Tibial nerve (tissue), 4 donors: ENCODE measurements around the gene NAGLU. TPM values are rescaled to one million over a fixed set of nuclear protein-coding genes. Genes with fewer than 3 reads are reported as not detected.
"Not testable (repeated sequence)": the region's sequence is repeated elsewhere in the genome, so short reads cannot be mapped to it uniquely, and the experiment has no call there.

Experiments used
- DNase-seq, 2 donors: peaks; one replicate each; pipeline ENCODE4 v3.0.0-alpha.2; 2019; ENCODE audit warnings: low spot score in 2 of 2
- H3K27ac ChIP-seq, 4 donors: fragments of 200-600 bp; sonication (generic) in 3 of 4; one replicate each; pipeline ENCODE4 v1.5.1; 2017 to 2019; ENCODE audit warnings: mild to moderate bottlenecking in 1 of 4
- H3K27me3 ChIP-seq, 2 donors: fragments of 200-600 bp; sonication (generic) in 1 of 2; one replicate each; pipeline versions ENCODE4 v1.5.1 to v1.6.0; 2017 to 2019
- H3K36me3 ChIP-seq, 3 donors: fragments of 200-600 bp; sonication (generic); one replicate each; pipeline ENCODE4 v1.5.1; 2018 to 2019
- H3K4me1 ChIP-seq, 4 donors: fragments of 200-600 bp; sonication (generic) in 3 of 4; one replicate each; pipeline ENCODE4 v1.5.1; 2017 to 2019
- H3K4me3 ChIP-seq, 4 donors: fragments of 200-600 bp; sonication (generic) in 3 of 4; one replicate each; pipeline ENCODE4 v1.5.1; 2017 to 2019; ENCODE audit warnings: mild to moderate bottlenecking in 1 of 4, moderate library complexity in 1 of 4
- H3K9me3 ChIP-seq, 4 donors: fragments of 200-600 bp; sonication (generic) in 3 of 4; one replicate each; pipeline ENCODE4 v1.5.1; 2017 to 2019
- CTCF ChIP-seq, 5 experiments: fragments of 200-600 bp in 3 of 5; fragments of 450-650 bp in 2 of 5; sonication (generic) in 3 of 5; IDR thresholded peaks; one replicate each; pipeline ENCODE4 v1.5.1; 2016 to 2019; ENCODE audit warnings: antibody characterized with exemption in 5 of 5, mild to moderate bottlenecking in 3 of 5, moderate library complexity in 2 of 5
- EP300 ChIP-seq, 2 donors: sonication (generic); formaldehyde crosslinking; IDR thresholded peaks; one replicate each; pipeline ENCODE4 v1.6.1; 2017; ENCODE audit warnings: antibody characterized with exemption in 2 of 2, mild to moderate bottlenecking in 1 of 2
- POLR2A ChIP-seq, 2 donors: fragments of 450-650 bp; IDR thresholded peaks; one replicate each; pipeline ENCODE4 v1.6.1; 2017; ENCODE audit warnings: antibody characterized with exemption in 2 of 2, mild to moderate bottlenecking in 2 of 2, moderate library complexity in 2 of 2
- WGBS, 2 donors: methylation state at CpG; one replicate each; pipeline ENCODE4 v1.1.5; 2018; 5-methylcytosine and 5-hydroxymethylcytosine counted together
- total RNA-seq, 4 donors: library from RNA; depleted of rRNA; stranded (reverse); fragments of >200 nt; gene quantifications; one replicate each; pipeline ENCODE4 v1.1.0, GENCODE V29; 2016

NAGLU gene
- total RNA-seq, 4 donors from 2014 or later, result 52.3 to 115 (median 67.3) TPM

DNA sequence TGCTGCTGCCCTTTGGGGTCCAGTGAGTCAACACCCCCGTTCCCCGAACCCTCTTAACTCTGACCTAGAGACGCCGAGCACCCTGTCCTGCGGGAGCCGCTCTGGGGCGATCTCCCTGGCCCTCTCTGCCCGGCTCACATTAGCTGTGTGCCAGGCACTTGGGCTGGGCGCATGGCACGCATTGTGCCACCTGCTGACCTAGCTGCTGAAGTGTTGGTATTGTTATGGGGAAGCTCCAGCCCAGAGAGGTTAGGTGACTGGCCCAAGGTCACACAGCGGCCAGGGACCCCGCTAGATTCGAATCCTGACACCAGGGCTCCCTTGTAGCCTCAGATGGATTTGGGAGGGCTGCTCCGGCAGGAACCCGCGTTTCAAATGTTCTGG lies 17.8 kb downstream of the NAGLU start:
- DNase-seq, result no peak
- H3K27me3 ChIP-seq, result no peaks in the 10 kb centered on the region
- TF ChIP-seq POLR2A (IDR thresholded peaks at IDR 0.05) (no peak), EP300 (IDR thresholded peaks at IDR 0.05) (no peak), CTCF (IDR thresholded peaks at IDR 0.05) (no peak)
- no peaks in the 10 kb centered on the region for H3K9me3 ChIP-seq
- peak overlapping the region; percentile 67 to 88 (median 76) for H3K4me3 ChIP-seq
- peaks cover 0 to 34% (median 12%) of the 10 kb centered on the region in 4 donors for H3K4me1 ChIP-seq
- peaks cover 0 to 14% (median 0%) of the 10 kb centered on the region in 3 donors for H3K36me3 ChIP-seq
- 56 to 70% methylated on average over 8 to 12 of the region's 16 CpGs for WGBS, 2 donors
- H3K27ac ChIP-seq, result peak overlapping the region; percentile 75 to 92 (median 82)

- WGBS, 2 donors, result 0 to 1% methylated on average over 38 to 67 of the region's 82 CpGs
- Histone ChIP-seq H3K36me3 (peaks cover 0 to 14% (median 0%) of the 10 kb centered on the region in 3 donors), H3K27ac (peak overlapping the region; percentile 75 to 92 (median 82)), H3K27me3 (no peaks in the 10 kb centered on the region), H3K9me3 (no peaks in the 10 kb centered on the region), H3K4me1 (peaks cover 0 to 33% (median 11%) of the 10 kb centered on the region in 4 donors), H3K4me3 (peak overlapping the region; percentile 67 to 88 (median 76))
- peak; percentile 74 to 77 for DNase-seq
- TF ChIP-seq POLR2A (IDR thresholded peaks at IDR 0.05), result peak in 1 of 2 donors; percentile 70
- TF ChIP-seq CTCF (IDR thresholded peaks at IDR 0.05), result no peak
- peak; percentile 57 to 92 for TF ChIP-seq EP300 (IDR thresholded peaks at IDR 0.05)
Observed at GRCh38 chr17:42554250-42555121, 18.4 kb downstream of the NAGLU start.

DNA sequence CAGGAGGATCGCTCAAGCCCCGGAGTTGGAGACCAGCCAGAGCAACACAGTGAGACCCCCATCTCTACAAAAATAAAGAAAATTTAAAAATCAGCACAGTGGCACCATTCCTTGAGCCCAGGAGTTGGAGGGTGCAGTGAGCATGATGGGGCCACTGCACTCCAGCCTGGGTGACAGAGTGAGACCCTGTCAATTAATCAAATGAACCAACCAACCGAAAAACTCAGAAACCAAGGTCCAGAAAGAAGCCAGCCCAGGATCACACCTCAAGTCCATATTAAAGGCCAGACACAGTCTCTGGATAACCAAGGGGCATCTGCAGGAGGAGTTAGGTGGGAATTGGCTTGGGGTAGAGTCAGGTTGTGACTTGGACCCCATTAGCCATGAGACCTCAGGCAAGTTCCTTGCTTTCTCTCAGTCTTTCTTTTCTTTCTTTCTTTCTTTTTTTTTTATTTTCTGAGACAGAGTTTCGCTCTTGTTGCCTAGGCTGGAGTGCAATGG lies 19.1 kb downstream of the NAGLU start:
- peaks cover 0 to 14% (median 0%) of the 10 kb centered on the region in 3 donors for H3K36me3 ChIP-seq
- H3K27ac ChIP-seq, result peak overlapping the region; percentile 75 to 92 (median 82)
- no peaks in the 10 kb centered on the region for H3K27me3 ChIP-seq
- no peak for TF ChIP-seq EP300 (IDR thresholded peaks at IDR 0.05)
- no peak for TF ChIP-seq POLR2A (IDR thresholded peaks at IDR 0.05)
- TF ChIP-seq CTCF (IDR thresholded peaks at IDR 0.05), result no peak
- H3K4me1 ChIP-seq, result peaks cover 0 to 38% (median 11%) of the 10 kb centered on the region in 4 donors
- 26 to 27% methylated on average over 4 of the region's 4 CpGs for WGBS, 2 donors
- H3K4me3 ChIP-seq, result peak overlapping the region; percentile 67 to 88 (median 76)
- H3K9me3 ChIP-seq, result no peaks in the 10 kb centered on the region
- no peak for DNase-seq

GRCh38 chr17:42555961-42556617 lies 20.0 kb downstream of the NAGLU start:
- not testable (repeated sequence) for DNase-seq, H3K4me3 ChIP-seq, H3K27me3 ChIP-seq, H3K9me3 ChIP-seq
- peaks cover 0 to 45% (median 11%) of the 10 kb centered on the region in 4 donors for H3K4me1 ChIP-seq
- peak overlapping the region in 1 of 4 donors; percentile 83 for H3K27ac ChIP-seq
- H3K36me3 ChIP-seq, result peaks cover 0 to 14% (median 0%) of the 10 kb centered on the region in 3 donors
- WGBS, 2 donors, result 50 to 56% methylated on average over 5 of the region's 5 CpGs

GRCh38 chr17:42559075-42559474 lies 23.0 kb downstream of the NAGLU start:
- Histone ChIP-seq H3K27ac (no peak overlapping the region), H3K4me3 (no peak overlapping the region), H3K4me1 (peaks cover 0 to 50% (median 23%) of the 10 kb centered on the region in 4 donors), H3K9me3 (no peaks in the 10 kb centered on the region), H3K36me3 (peaks cover 0 to 5% (median 0%) of the 10 kb centered on the region in 3 donors), H3K27me3 (no peaks in the 10 kb centered on the region)
- WGBS, 2 donors, result 83 to 92% methylated on average over 6 of the region's 6 CpGs
- DNase-seq, result no peak
- TF ChIP-seq EP300 (IDR thresholded peaks at IDR 0.05) (no peak), POLR2A (IDR thresholded peaks at IDR 0.05) (no peak), CTCF (IDR thresholded peaks at IDR 0.05) (no peak)
